GM13976 (cell line): ENCODE results near the gene SPINT2.
"Not testable (repeated sequence)": the region's sequence is repeated elsewhere in the genome, so short reads cannot be mapped to it uniquely, and the experiment has no call there.

Experiments
- DNase-seq: peaks from one replicate; pipeline ENCODE4 v3.0.0; 2012; ENCODE audit warnings: low spot score
- CTCF ChIP-seq: IDR thresholded peaks from 2 replicates; pipeline ENCODE4 v1.5.1; 2012; ENCODE audit warnings: borderline replicate concordance, mild to moderate bottlenecking; ENCODE audit not compliant: insufficient read depth; ENCODE audit errors: extremely low read depth, missing control alignments, control extremely low read depth
- in situ Hi-C: fragments of 300-500 bp; cut with MboI; formaldehyde crosslinking; loops from one replicate; pipeline ENCODE4 v1.12.0; 2022; ENCODE audit warnings: low sequenced_read_pairs, mixed read lengths, inconsistent platforms; ENCODE audit not compliant: unreplicated experiment

The SPINT2 gene

GRCh38 chr19:38253788-38254187, 10.6 kb upstream of the SPINT2 start:
- no peak for TF ChIP-seq CTCF
- in situ Hi-C loops, result no loop called here

DNA sequence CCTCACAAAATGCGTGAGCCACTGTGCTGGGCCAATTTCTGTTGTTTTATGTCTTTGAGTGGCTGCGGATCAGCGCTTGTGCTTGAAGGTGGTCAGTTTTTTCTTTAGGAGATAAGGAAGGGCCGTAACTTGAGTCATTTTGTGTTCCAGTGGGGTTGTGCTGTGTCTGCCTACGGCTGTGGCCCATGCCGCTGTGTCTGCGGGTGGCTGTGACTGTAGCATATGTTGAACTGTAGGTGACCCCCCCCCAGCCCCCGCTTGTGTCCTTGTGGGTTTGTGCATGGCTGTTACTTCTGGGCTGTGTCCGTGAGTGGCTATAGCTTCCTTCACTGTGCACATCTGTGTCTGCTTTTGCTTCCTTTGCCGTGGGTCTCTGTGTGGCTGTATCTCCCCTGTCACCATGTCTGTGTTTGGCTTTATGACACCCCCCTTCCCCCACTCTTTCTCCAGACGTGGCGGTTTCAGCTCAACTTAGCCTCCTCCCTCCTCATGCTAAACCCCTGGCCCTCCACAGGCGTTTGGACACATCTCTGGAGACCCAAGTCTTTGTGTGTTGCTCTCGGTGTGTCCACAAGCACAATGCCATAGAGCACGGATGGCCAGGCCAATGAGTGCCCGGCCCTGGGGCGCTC, 8.9 kb upstream of the SPINT2 start:
- no peak for DNase-seq
- no peak for TF ChIP-seq CTCF
- in situ Hi-C loops, result no loop called here

More at GRCh38 chr19:38253788-38254187, 10.6 kb upstream of the SPINT2 start:
- no peak for DNase-seq

- DNase-seq, in situ Hi-C loops: not testable (repeated sequence)
Observed at GRCh38 chr19:38261942-38262341, 2.4 kb upstream of the SPINT2 start.

DNA sequence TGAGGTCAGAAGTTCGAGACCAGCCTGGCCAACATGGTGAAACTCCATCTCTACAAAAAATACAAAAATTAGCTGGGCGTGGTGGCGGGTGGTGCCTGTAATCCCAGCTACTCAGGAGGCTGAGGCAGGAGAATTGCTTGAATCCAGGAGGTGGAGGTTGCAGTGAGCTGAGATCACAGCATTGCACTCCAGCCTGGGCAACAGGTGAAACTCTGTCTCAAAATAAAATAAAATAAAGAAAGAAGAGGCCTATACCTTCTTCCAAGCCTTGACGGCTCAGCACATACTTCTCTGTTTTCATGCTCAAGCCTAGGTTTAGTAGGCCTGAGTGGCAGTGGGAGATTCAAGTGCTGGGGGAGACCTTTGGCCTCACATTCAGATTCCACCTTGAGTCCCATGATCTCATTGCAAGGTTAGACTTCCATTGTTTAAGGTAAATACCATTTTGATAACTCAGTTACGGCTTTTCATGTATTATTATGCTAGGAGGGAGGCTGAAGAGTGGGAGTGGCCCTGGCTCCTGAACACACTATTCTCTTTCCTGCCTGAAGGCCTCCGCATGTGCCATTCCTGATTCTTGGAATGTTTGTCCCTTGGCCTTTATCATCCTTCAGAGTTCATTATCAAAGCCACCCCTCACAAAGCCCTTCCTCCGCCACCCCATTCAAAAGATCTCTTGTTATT, 1.6 kb upstream of the SPINT2 start:
- TF ChIP-seq CTCF, result no peak
- no peak for DNase-seq
- in situ Hi-C loops, result no loop called here

- no peak for TF ChIP-seq CTCF
- peak; percentile 84 for DNase-seq
- in situ Hi-C loops, result no loop called here
Observed at GRCh38 chr19:38263689-38264485, 486 bp upstream of the SPINT2 start.

- TF ChIP-seq CTCF, result no peak
- in situ Hi-C loops, result no loop called here
- no peak for DNase-seq
Observed at GRCh38 chr19:38265213-38265861, 964 bp downstream of the SPINT2 start.
